HL-60 (cell line): ENCODE results near the gene OSER1.

Source experiments
- CTCF ChIP-seq: IDR thresholded peaks from one replicate; pipeline ENCODE4 v1.5.1; 2011; ENCODE audit warnings: low read length, control low read depth, inconsistent platforms; ENCODE audit not compliant: insufficient read depth
- POLR2AphosphoS5 ChIP-seq: IDR thresholded peaks from 2 replicates; pipeline ENCODE4 v1.6.1; 2012; ENCODE audit warnings: low read depth

DNA sequence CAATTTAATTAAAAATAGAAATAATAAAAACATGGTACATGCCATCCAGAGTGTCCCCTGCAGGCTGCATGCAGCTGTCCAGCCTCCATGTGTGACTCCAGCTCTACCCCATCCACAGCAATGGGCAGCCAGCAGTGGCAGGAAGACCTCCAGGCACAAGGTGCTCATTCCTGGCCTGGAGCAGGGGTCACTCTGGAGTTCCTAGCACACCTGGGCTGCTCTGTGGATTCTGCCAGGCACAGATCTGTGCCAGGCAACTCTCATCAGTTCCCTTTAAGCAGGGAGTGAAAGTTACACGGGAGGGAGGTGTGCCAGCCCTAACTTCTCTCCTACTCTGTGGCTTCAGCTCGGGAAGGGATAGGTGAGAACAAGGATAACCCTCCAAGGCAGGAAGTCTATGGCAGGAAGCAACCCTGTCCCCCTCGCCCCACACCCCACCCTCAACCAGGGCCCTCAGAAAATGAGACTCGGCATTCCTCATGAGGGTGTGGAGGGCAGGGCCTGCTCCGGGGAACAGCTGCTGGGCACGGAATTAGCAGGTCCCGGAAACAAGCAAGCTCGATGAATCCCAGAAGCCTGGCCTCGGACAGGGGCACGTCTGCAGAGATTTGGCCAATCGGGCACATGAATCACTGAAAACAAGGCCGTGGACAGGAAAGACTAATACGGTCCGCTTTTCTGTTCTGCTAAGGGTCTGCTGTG, 33.6 kb downstream of the OSER1 start:
- no peak for TF ChIP-seq CTCF
- no peak for TF ChIP-seq POLR2AphosphoS5
